Neuronal stem cell (in vitro differentiated cells): ENCODE results near the gene TRIM32.

ENCODE experiments used
- DNase-seq: peaks from one replicate; pipeline ENCODE4 v3.0.0-alpha.2; 2013; ENCODE audit warnings: low spot score
- H2AFZ ChIP-seq: one replicate; pipeline ENCODE4 v1.6.1; 2013; ENCODE audit warnings: mild to moderate bottlenecking, low read length, inconsistent platforms
- H2AK5ac ChIP-seq: 2 replicates; pipeline ENCODE4 v1.6.1; 2013; ENCODE audit warnings: low read depth, mild to moderate bottlenecking, inconsistent platforms, low read length, moderate library complexity, mixed read lengths
- H2BK120ac ChIP-seq: 2 replicates; pipeline ENCODE4 v1.6.1; 2013; ENCODE audit warnings: low read depth, mild to moderate bottlenecking, inconsistent platforms, low read length, moderate library complexity, mixed read lengths
- H2BK12ac ChIP-seq: one replicate; pipeline ENCODE4 v1.6.1; 2013; ENCODE audit warnings: low read length, inconsistent platforms
- H2BK15ac ChIP-seq: 2 replicates; pipeline ENCODE4 v1.6.1; 2013; ENCODE audit warnings: mild to moderate bottlenecking, low read length, inconsistent platforms, mixed read lengths
- H2BK5ac ChIP-seq: one replicate; pipeline ENCODE4 v1.6.1; 2013; ENCODE audit warnings: inconsistent platforms, mild to moderate bottlenecking, low read length, moderate library complexity
- H3K14ac ChIP-seq: one replicate; pipeline ENCODE4 v1.6.1; 2013; ENCODE audit warnings: low read length, inconsistent platforms
- H3K18ac ChIP-seq: 2 replicates; pipeline ENCODE4 v1.6.1; 2013; ENCODE audit warnings: low read length, inconsistent platforms
- H3K23ac ChIP-seq: 2 replicates; pipeline ENCODE4 v1.6.1; 2013; ENCODE audit warnings: low read depth, mild to moderate bottlenecking, mixed read lengths, low read length, inconsistent platforms; ENCODE audit not compliant: poor library complexity
- H3K27ac ChIP-seq: replicated peaks from 3 replicates; pipeline ENCODE4 v1.5.1; 2013; ENCODE audit warnings: low read length, inconsistent platforms
- H3K27me3 ChIP-seq, 3 experiments: 2 replicates each; pipeline ENCODE4 v1.6.1; 2013; ENCODE audit warnings: low read length in 3 of 3, mild to moderate bottlenecking in 2 of 3, inconsistent platforms in 1 of 3, low read depth in 1 of 3, mixed read lengths in 1 of 3, moderate library complexity in 1 of 3; ENCODE audit not compliant: control insufficient read depth in 3 of 3, insufficient read depth in 3 of 3
- H3K36me3 ChIP-seq, 2 donors: replicated peaks in 1 of 2; 2 replicates each; pipeline ENCODE4 v1.6.1; 2013; ENCODE audit warnings: low read length in 2 of 2; ENCODE audit not compliant: control insufficient read depth in 2 of 2, insufficient read depth in 2 of 2
- H3K4ac ChIP-seq: 2 replicates; pipeline ENCODE4 v1.6.1; 2013; ENCODE audit warnings: inconsistent platforms, mild to moderate bottlenecking, low read length, moderate library complexity
- H3K4me1 ChIP-seq, 2 donors: 1 replicate in 1 of 2; 2 replicates in 1 of 2; pipeline ENCODE4 v1.6.1; 2013; ENCODE audit warnings: low read length in 2 of 2, low read depth in 1 of 2; ENCODE audit not compliant: control insufficient read depth in 2 of 2, insufficient read depth in 1 of 2
- H3K4me2 ChIP-seq: one replicate; pipeline ENCODE4 v1.6.1; 2013; ENCODE audit warnings: mild to moderate bottlenecking, low read length, inconsistent platforms; ENCODE audit not compliant: insufficient read depth, poor library complexity, severe bottlenecking
- H3K4me3 ChIP-seq, 2 donors: 2 replicates each; pipeline ENCODE4 v1.5.1; 2013; ENCODE audit warnings: low read length in 2 of 2, mild to moderate bottlenecking in 2 of 2, inconsistent platforms in 1 of 2, moderate library complexity in 1 of 2
- H3K79me1 ChIP-seq: one replicate; pipeline ENCODE4 v1.6.1; 2013; ENCODE audit warnings: low read depth, mild to moderate bottlenecking, inconsistent platforms, low read length, moderate library complexity
- H3K9ac ChIP-seq: one replicate; pipeline ENCODE4 v1.6.1; 2013; ENCODE audit warnings: mild to moderate bottlenecking, low read depth, low read length, inconsistent platforms; ENCODE audit not compliant: poor library complexity
- H3K9me3 ChIP-seq, 2 donors: replicated peaks in 1 of 2; 2 replicates each; pipeline versions ENCODE3 to v1.6.1; 2013; ENCODE audit warnings: low read length in 2 of 2, mild to moderate bottlenecking in 2 of 2, inconsistent platforms in 1 of 2, low read depth in 1 of 2, mixed read lengths in 1 of 2, moderate library complexity in 1 of 2; ENCODE audit not compliant: control insufficient read depth in 2 of 2, insufficient read depth in 1 of 2
- H4K8ac ChIP-seq: one replicate; pipeline ENCODE4 v1.6.1; 2013; ENCODE audit warnings: low read depth, mild to moderate bottlenecking, inconsistent platforms, low read length, moderate library complexity
- H4K91ac ChIP-seq: one replicate; pipeline ENCODE4 v1.6.1; 2013; ENCODE audit warnings: low read length, low read depth, mild to moderate bottlenecking, inconsistent platforms; ENCODE audit not compliant: poor library complexity
- WGBS, 2 donors: extraction: QIAGEN DNeasy Blood & Tissue Kit; methylation state at CpG; one replicate each; pipeline ENCODE4 v1.1.7; 2013; ENCODE audit warnings: missing lambda C conversion rate in 2 of 2, mixed read lengths in 1 of 2; ENCODE audit not compliant: insufficient read length in 2 of 2, insufficient replicate concordance in 1 of 2; ENCODE audit errors: extremely low coverage in 2 of 2; 5-methylcytosine and 5-hydroxymethylcytosine counted together

TRIM32 gene

DNA sequence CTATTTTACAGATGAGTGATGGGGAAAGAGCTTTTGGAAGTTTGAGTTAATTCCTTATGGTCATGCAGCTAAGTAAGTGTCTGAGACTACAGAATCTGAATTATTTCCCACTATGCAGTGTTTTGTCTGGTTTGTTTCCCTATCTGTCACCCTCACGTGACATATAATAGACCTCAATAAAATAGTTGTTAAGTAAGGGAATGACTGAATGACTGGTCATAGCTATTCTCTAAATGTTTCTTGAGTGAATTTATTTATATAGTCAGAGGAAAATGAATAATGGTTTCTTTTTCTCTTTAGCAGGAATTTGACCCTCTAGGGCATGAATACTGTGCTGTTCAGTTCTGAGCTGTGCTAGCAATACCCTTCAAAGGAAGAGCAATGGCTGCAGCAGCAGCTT is 10.3 kb downstream of the TRIM32 start:
- WGBS, 2 donors = no CpG with 5 or more reads among the region's 1 CpG
- peaks cover 25 to 66% of the 10 kb centered on the region in 2 donors for H3K36me3 ChIP-seq

GRCh38 chr9:116697887-116698286 is 10.8 kb downstream of the TRIM32 start:
- no peak overlapping the region for H3K4me2 ChIP-seq
- H4K8ac ChIP-seq = no peak overlapping the region
- no peak overlapping the region for H2BK5ac ChIP-seq

More for the DNA sequence above, 10.3 kb downstream of the TRIM32 start:
- DNase-seq = no peak
- Histone ChIP-seq H2AK5ac (no peak overlapping the region), H2AFZ (no peak overlapping the region), H3K23ac (no peak overlapping the region), H3K18ac (no peak overlapping the region), H2BK15ac (no peak overlapping the region), H3K4me1 (no peaks in the 10 kb centered on the region), H3K79me1 (no peaks in the 10 kb centered on the region), H3K4me3 (no peak overlapping the region), H2BK12ac (no peak overlapping the region), H2BK120ac (no peak overlapping the region), H3K27ac (no peak overlapping the region), H3K14ac (no peak overlapping the region), H4K8ac (no peak overlapping the region), H2BK5ac (no peak overlapping the region), H3K4me2 (no peak overlapping the region), H3K27me3 (no peaks in the 10 kb centered on the region), H3K4ac (no peak overlapping the region), H3K9ac (no peak overlapping the region), H3K9me3 (peaks cover 0 to 7% of the 10 kb centered on the region in 2 donors), H4K91ac (no peak overlapping the region)

GRCh38 chr9:116700279-116700678 is 13.2 kb downstream of the TRIM32 start:
- no CpG with 5 or more reads among the region's 1 CpG for WGBS, 2 donors

More at GRCh38 chr9:116697887-116698286, 10.8 kb downstream of the TRIM32 start:
- no peak overlapping the region for H2AFZ ChIP-seq
- no peak overlapping the region for H4K91ac ChIP-seq
- H2BK120ac ChIP-seq = no peak overlapping the region
- peaks cover 25 to 68% of the 10 kb centered on the region in 2 donors for H3K36me3 ChIP-seq
- H2BK15ac ChIP-seq = no peak overlapping the region
- whole genome bisulfite sequencing, 2 donors = no CpG with 5 or more reads among the region's 16 CpGs
- no peaks in the 10 kb centered on the region for H3K27me3 ChIP-seq
- no peak overlapping the region for H3K4me3 ChIP-seq
- H3K4me1 ChIP-seq = no peaks in the 10 kb centered on the region
- H3K18ac ChIP-seq = no peak overlapping the region
- no peak overlapping the region for H3K27ac ChIP-seq
- DNase-seq = no peak
- H3K9ac ChIP-seq = no peak overlapping the region
- no peak overlapping the region for H3K14ac ChIP-seq
- H2BK12ac ChIP-seq = no peak overlapping the region
- H3K9me3 ChIP-seq = peaks cover 1 to 7% of the 10 kb centered on the region in 2 donors
- H2AK5ac ChIP-seq = no peak overlapping the region
- H3K79me1 ChIP-seq = no peaks in the 10 kb centered on the region
- no peak overlapping the region for H3K4ac ChIP-seq
- no peak overlapping the region for H3K23ac ChIP-seq

DNA sequence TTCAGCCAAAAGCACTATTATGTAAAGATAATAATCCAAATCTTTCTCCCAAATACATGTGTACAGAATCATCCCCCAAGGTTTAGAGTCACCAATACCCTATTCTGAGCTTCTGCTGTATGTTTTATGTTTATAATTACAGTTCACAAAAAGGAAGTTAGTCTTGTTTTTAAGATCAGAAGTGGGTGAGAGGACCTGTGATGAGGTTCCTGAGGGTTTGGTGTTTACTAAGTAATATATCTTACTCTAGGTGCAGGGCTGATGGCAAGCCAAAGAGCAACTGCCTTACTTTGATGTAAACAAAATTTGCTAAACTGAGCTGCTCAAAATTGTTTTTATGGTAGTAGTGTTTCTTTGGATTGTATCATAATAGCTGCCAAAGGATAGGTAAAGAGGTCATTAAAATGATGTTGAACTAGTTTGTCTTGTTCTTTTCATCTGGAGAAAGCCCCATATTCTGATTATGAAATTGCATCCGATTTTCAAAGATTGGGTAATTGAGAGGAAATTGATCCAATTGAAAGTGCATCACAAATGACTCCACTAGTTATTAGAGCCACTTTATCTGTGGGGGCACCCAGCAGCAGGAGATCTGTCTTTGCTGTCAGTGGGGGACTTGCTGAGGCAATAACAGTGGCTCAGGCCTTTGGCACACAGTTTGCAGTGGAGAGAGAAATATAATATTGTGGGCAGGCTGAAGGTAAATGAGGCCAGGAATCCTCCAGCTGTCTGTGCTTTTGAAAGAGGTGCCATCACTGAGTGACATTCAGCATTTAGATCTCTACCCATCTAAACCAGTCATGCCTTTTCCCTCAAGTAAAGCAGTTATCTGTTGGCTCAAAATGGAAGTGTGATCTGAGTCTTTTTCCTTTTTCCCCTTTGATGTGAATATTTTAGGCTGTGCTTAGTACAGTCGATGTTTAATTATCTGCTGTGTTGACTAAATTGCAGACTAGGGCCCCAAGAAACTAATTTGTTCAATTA is 14.1 kb downstream of the TRIM32 start:
- no peak for DNase-seq
- no peak overlapping the region for H2BK120ac ChIP-seq
- H2BK12ac ChIP-seq = no peak overlapping the region
- no peak overlapping the region for H2AFZ ChIP-seq
- no peak overlapping the region for H4K8ac ChIP-seq
- H2AK5ac ChIP-seq = no peak overlapping the region
- no peak overlapping the region for H2BK5ac ChIP-seq
- H3K27me3 ChIP-seq = no peaks in the 10 kb centered on the region
- H3K23ac ChIP-seq = no peak overlapping the region
- no peak overlapping the region for H3K4ac ChIP-seq
- no peak overlapping the region for H3K27ac ChIP-seq
- H3K18ac ChIP-seq = no peak overlapping the region
- H2BK15ac ChIP-seq = no peak overlapping the region
- H3K36me3 ChIP-seq = peaks cover 25 to 57% of the 10 kb centered on the region in 2 donors
- no peak overlapping the region for H3K4me2 ChIP-seq
- no peak overlapping the region for H3K4me3 ChIP-seq
- no peaks in the 10 kb centered on the region for H3K4me1 ChIP-seq
- H4K91ac ChIP-seq = no peak overlapping the region
- WGBS, 2 donors = no CpG with 5 or more reads among the region's 2 CpGs
- H3K79me1 ChIP-seq = no peaks in the 10 kb centered on the region
- H3K14ac ChIP-seq = no peak overlapping the region
- H3K9me3 ChIP-seq = peaks cover 1 to 7% of the 10 kb centered on the region in 2 donors
- no peak overlapping the region for H3K9ac ChIP-seq

More at GRCh38 chr9:116700279-116700678, 13.2 kb downstream of the TRIM32 start:
- no peak overlapping the region for H3K14ac ChIP-seq
- no peaks in the 10 kb centered on the region for H3K79me1 ChIP-seq
- no peak overlapping the region for H2BK120ac ChIP-seq
- no peak overlapping the region for H2AK5ac ChIP-seq
- no peak for DNase-seq
- peaks cover 25 to 57% of the 10 kb centered on the region in 2 donors for H3K36me3 ChIP-seq
- no peak overlapping the region for H2BK12ac ChIP-seq
- no peak overlapping the region for H2BK15ac ChIP-seq
- H3K27ac ChIP-seq = no peak overlapping the region
- no peak overlapping the region for H4K91ac ChIP-seq
- H3K18ac ChIP-seq = no peak overlapping the region
- H3K4me3 ChIP-seq = no peak overlapping the region
- H3K9me3 ChIP-seq = peaks cover 1 to 7% of the 10 kb centered on the region in 2 donors
- no peak overlapping the region for H3K9ac ChIP-seq
- no peak overlapping the region for H2AFZ ChIP-seq
- H2BK5ac ChIP-seq = no peak overlapping the region
- H3K4ac ChIP-seq = no peak overlapping the region
- H3K4me1 ChIP-seq = no peaks in the 10 kb centered on the region
- H3K27me3 ChIP-seq = no peaks in the 10 kb centered on the region
- no peak overlapping the region for H3K23ac ChIP-seq
- H4K8ac ChIP-seq = no peak overlapping the region
- H3K4me2 ChIP-seq = no peak overlapping the region
